Stimulated activated naive B cell treated with anti-CD40 and anti-IgM and Interleukin-4, amounts not matched to agents 10 μg/mL and 1 μg/mL and 100 μg/mL, for 72 hours (primary cell): Measurements from ENCODE around the gene ZNF512.
A peak's percentile ranks its signal among the peaks of the same experiment; 100 is the strongest.
"Not testable (repeated sequence)": the region's sequence is repeated elsewhere in the genome, so short reads cannot be mapped to it uniquely, and the experiment has no call there.

Experiments
- ATAC-seq, 2 donors: fragments of 150-1000 bp; cut with Tn5 transposase; replicated peaks; 2 replicates each; pipeline ENCODE4 v1.10.0; 2021; ENCODE audit warnings: moderate library complexity in 1 of 2
- DNase-seq: peaks from one replicate; pipeline ENCODE4 v3.0.0; 2021
- H3K27ac Mint-ChIP-seq: one replicate; pipeline ENCODE4 v1.8.0; 2022; ENCODE audit warnings: mild to moderate bottlenecking, mixed read lengths
- H3K27me3 Mint-ChIP-seq, 2 donors: one replicate each; pipeline ENCODE4 v1.8.0; 2022; ENCODE audit warnings: mixed read lengths in 2 of 2
- H3K36me3 Mint-ChIP-seq, 2 donors: one replicate each; pipeline ENCODE4 v1.8.0; 2022; ENCODE audit warnings: mixed read lengths in 2 of 2, mild to moderate bottlenecking in 1 of 2
- H3K4me1 Mint-ChIP-seq, 2 donors: one replicate each; pipeline ENCODE4 v1.8.0; 2022; ENCODE audit warnings: mixed read lengths in 2 of 2, mild to moderate bottlenecking in 1 of 2
- H3K4me3 Mint-ChIP-seq, 2 donors: one replicate each; pipeline ENCODE4 v1.8.0; 2022; ENCODE audit warnings: mild to moderate bottlenecking in 2 of 2, mixed read lengths in 2 of 2, moderate library complexity in 1 of 2
- H3K9me3 Mint-ChIP-seq, 2 donors: one replicate each; pipeline ENCODE4 v1.8.0; 2022; ENCODE audit warnings: mixed read lengths in 2 of 2, mild to moderate bottlenecking in 1 of 2

The ZNF512 gene

DNA sequence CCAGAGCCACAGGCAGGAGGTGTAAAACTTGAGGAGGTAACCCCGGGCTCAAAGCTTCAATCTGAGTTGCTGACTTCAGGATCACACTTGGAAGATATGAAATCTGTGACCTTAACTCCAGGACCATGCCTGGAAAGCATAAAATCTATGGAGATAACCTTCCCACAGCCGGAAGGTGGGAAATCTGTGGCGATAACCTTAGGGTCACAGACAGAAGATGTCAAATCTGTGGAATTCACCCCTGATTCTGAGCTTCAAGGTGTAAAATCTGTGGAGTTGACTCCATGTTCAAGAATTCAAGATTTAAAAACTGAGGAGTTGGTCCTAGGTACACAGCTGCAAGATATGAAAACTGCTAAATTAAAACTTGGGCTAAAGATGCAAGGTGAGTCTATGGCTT is 11.6 kb upstream of the ZNF512 start:
- H3K36me3 Mint-ChIP-seq, result peaks cover 0 to 3% of the 10 kb centered on the region in 2 donors
- H3K9me3 Mint-ChIP-seq, result peaks cover 0 to 8% of the 10 kb centered on the region in 2 donors
- no peak overlapping the region for H3K27ac Mint-ChIP-seq
- no peak for DNase-seq
- H3K4me3 Mint-ChIP-seq, result no peak overlapping the region
- peaks cover 31 to 60% of the 10 kb centered on the region in 2 donors for H3K27me3 Mint-ChIP-seq
- H3K4me1 Mint-ChIP-seq, result no peaks in the 10 kb centered on the region
- no peak for ATAC-seq

DNA sequence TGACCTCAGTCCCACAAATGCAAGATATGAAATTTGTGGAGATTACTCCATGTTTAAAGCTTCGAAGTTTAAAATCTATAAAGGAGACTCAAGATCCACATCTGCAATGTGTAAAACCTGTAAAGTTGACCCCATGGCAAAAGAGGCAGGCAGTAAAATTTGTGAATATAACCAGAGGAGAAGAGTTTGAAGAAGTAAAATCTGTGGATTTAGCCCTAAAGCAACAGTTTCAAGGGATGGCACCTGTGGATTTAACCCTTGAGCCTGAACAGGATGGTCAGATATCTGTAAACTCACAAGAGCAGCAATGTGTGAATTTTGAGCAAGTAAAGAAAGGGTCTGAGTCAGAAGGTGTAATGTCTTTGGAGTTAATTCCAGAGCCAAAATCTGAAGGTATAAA is 11.2 kb upstream of the ZNF512 start:
- no peak for DNase-seq
- H3K4me1 Mint-ChIP-seq, result no peaks in the 10 kb centered on the region
- no peak overlapping the region for H3K27ac Mint-ChIP-seq
- peaks cover 29 to 55% of the 10 kb centered on the region in 2 donors for H3K27me3 Mint-ChIP-seq
- H3K9me3 Mint-ChIP-seq, result peaks cover 0 to 8% of the 10 kb centered on the region in 2 donors
- peaks cover 0 to 3% of the 10 kb centered on the region in 2 donors for H3K36me3 Mint-ChIP-seq
- no peak overlapping the region for H3K4me3 Mint-ChIP-seq
- no peak for ATAC-seq

DNA sequence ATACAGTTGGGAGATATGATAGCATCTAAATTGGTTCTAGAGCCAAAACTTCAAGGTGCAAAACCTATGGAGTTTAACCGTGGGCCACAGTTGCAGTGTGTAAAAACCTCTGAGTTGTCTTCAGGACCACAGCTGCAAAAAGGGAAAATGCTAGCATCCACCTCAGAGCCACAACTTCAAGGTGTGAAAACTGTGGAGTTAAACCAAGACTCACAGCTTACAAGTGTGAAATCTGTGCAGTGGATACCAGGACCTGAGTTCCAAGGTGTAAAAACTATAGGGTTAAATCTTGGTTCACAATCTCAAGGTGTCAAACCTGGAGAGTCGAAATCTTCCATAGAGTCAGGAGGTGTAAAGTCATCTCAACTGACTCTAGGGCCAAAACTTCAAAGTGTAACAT is 10.4 kb upstream of the ZNF512 start:
- ATAC-seq (no peak), DNase-seq (no peak)
- H3K9me3 Mint-ChIP-seq, result peaks cover 0 to 8% of the 10 kb centered on the region in 2 donors

DNA sequence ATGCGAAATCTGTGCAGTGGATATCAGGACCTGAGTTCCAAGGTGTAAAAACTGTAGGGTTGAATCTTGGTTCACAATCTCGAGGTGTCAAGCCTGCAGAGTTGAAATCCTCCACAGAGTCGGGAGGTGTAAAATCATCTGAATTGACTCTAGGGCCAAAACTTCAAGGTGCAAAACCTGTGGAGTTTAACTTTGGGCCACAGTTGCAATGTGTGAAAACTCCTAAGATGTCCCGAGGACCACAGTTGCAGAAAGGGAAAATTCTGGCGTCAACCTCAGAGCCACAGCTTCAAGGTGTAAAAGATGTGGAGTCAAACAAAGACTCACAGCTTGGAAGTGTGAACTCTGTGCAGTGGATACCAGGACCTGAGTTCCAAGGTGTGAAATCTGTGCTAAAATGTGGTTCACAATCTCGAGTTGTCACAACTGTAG is 9.8 kb upstream of the ZNF512 start:
- H3K36me3 Mint-ChIP-seq, result peaks cover 3 to 7% of the 10 kb centered on the region in 2 donors
- no peak for DNase-seq
- no peak overlapping the region for H3K4me3 Mint-ChIP-seq
- H3K27ac Mint-ChIP-seq, result no peak overlapping the region
- peaks cover 18 to 42% of the 10 kb centered on the region in 2 donors for H3K27me3 Mint-ChIP-seq
- H3K4me1 Mint-ChIP-seq, result no peaks in the 10 kb centered on the region
- no peak for ATAC-seq
- peaks cover 2 to 8% of the 10 kb centered on the region in 2 donors for H3K9me3 Mint-ChIP-seq

More for the DNA sequence above, 10.4 kb upstream of the ZNF512 start:
- Mint-ChIP-seq H3K4me1 (no peaks in the 10 kb centered on the region), H3K4me3 (no peak overlapping the region), H3K36me3 (peaks cover 0 to 5% of the 10 kb centered on the region in 2 donors), H3K27me3 (peaks cover 22 to 47% of the 10 kb centered on the region in 2 donors), H3K27ac (no peak overlapping the region)

DNA sequence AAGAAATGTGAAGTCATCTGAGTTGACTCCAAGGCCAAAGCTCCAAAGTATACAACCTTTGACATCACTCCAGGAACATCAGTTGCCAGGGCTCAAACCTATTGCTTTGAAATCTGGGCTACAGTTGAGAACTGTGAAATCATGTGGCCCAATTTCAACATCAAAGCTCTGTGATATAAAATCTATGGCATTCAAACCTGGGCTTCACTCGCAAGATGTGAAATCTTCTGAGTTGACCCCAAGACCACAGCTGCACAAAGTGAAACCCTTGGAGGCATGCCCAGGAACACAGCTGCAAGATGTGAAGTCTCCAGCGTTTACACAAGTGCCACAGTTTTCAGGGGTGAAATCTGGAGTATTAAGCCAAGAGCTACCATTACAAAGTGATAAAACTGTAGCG is 9.4 kb upstream of the ZNF512 start:
- Mint-ChIP-seq H3K4me1 (no peaks in the 10 kb centered on the region), H3K4me3 (no peak overlapping the region), H3K36me3 (peaks cover 3 to 6% of the 10 kb centered on the region in 2 donors), H3K9me3 (peaks cover 2 to 8% of the 10 kb centered on the region in 2 donors), H3K27me3 (peaks cover 13 to 37% of the 10 kb centered on the region in 2 donors), H3K27ac (no peak overlapping the region)
- ATAC-seq, result no peak
- no peak for DNase-seq

DNA sequence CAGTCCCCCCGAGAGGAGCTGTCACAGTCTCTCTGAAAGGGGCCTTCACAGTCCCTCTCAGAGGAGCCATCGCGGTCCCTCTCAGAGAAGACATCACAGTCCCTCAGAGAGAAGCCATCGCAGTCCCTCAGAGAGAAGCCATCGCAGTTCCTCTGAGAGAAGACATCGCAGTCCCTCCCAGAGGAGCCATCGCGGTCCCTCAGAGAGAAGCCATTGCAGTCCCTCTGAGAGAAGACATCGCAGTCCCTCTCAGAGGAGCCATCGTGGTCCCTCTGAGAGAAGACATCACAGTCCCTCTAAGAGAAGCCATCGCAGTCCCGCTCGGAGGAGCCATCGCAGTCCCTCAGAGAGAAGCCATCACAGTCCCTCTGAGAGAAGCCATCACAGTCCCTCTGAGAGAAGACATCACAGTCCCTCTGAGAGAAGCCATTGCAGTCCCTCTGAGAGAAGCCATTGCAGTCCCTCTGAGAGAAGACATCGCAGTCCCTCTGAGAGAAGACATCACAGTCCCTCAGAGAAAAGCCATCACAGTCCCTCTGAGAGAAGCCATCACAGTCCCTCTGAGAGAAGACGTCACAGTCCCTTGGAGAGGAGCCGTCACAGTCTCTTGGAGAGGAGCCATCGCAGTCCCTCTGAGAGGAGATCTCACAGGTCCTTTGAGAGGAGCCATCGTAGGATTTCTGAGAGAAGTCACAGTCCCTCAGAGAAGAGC is 1.3 kb upstream of the ZNF512 start:
- Mint-ChIP-seq H3K9me3 (peaks cover 3 to 4% of the 10 kb centered on the region in 2 donors), H3K4me3 (peak overlapping the region; percentile 36 to 38), H3K27ac (peak overlapping the region; percentile 56), H3K36me3 (peaks cover 10 to 43% of the 10 kb centered on the region in 2 donors), H3K27me3 (no peaks in the 10 kb centered on the region), H3K4me1 (peaks cover 22 to 35% of the 10 kb centered on the region in 2 donors)
- ATAC-seq (no peak), DNase-seq (no peak)

DNA sequence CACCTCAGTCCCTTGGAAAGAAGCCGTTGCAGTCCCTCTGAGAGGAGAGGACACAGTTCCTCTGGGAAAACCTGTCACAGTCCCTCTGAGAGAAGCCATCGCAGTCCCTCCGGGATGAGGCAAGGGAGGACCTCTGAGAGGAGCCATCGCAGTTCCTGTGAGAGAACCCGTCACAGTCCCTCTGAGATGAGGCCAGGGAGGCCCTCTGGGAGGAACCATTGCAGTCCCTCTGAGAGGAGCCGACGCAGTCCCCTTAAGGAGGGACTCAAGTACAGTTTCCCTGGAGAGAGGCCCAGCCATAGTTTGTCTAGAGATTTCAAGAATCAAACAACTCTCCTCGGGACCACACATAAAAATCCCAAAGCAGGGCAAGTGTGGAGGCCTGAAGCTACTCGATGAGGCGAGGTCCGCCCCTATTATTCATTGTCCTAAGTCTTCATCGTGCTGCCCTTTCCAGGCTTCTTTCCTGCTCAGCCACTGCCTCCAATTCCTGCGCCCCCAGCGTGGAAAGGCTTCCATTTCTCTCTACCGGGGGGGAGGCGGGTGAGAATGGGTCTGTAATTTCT is 630 bp upstream of the ZNF512 start:
- peaks cover 27 to 41% of the 10 kb centered on the region in 2 donors for H3K4me1 Mint-ChIP-seq
- peak overlapping the region; percentile 96 for H3K27ac Mint-ChIP-seq
- no peak for ATAC-seq

DNA sequence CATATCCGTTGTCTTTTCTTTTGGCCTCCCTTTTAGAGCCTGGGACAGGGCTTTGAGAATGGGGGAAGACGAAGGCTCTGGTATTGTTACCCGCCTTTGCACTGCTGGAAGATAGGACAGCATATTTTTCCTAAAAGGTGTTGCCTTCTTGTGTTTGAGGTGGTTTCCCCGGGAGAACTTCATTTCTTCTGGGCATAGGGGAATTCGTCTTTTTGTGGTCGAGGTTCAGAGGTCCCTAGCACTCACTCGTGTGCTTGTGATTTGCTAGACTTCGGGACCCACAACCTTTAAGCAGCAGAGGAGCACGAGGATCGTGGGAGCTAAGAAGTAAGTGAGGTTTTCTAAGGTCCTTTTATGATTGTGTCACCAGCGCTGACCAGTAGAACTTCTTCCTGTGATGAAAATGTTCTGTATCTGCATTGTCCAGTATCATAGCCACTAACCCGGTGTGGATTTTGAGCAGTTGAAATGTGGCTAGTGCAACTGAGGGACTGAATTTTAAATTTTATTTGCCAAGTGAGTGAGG is 611 bp downstream of the ZNF512 start:
- Mint-ChIP-seq H3K36me3 (peaks cover 15 to 50% of the 10 kb centered on the region in 2 donors), H3K27ac (peak overlapping the region; percentile 96), H3K4me1 (peaks cover 29 to 49% of the 10 kb centered on the region in 2 donors), H3K27me3 (no peaks in the 10 kb centered on the region), H3K4me3 (peak overlapping the region; percentile 87 to 94), H3K9me3 (peaks cover 2 to 3% of the 10 kb centered on the region in 2 donors)
- peak; percentile 3 to 10 for ATAC-seq
- DNase-seq, result no peak

More for the DNA sequence above, 630 bp upstream of the ZNF512 start:
- H3K4me3 Mint-ChIP-seq, result peak overlapping the region; percentile 87 to 94
- H3K36me3 Mint-ChIP-seq, result peaks cover 15 to 48% of the 10 kb centered on the region in 2 donors
- peaks cover 3 to 4% of the 10 kb centered on the region in 2 donors for H3K9me3 Mint-ChIP-seq
- no peaks in the 10 kb centered on the region for H3K27me3 Mint-ChIP-seq
- no peak for DNase-seq

DNA sequence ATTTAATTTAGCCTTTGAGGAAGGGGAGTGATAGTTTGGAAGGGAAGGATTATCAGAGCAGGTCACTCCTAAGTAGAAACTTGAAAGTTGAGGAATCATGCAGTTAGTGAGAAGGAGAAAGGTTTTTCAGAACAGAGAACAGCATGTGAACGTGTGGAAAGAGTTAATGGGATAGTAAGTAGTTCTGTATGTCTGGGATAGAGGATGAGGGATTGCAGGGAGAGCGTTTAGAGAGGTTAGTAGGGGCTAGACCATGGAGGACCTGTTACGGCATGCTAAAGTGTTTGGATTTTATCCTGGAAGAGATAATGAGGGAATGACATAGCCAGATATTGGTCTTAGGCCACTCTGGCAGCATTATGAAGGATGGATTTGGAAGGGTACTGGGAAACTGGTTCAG is 1.8 kb downstream of the ZNF512 start:
- H3K9me3 Mint-ChIP-seq, result peaks cover 2 to 3% of the 10 kb centered on the region in 2 donors
- no peaks in the 10 kb centered on the region for H3K27me3 Mint-ChIP-seq
- H3K36me3 Mint-ChIP-seq, result peaks cover 18 to 54% of the 10 kb centered on the region in 2 donors
- H3K27ac Mint-ChIP-seq, result no peak overlapping the region
- no peak for DNase-seq
- peaks cover 29 to 49% of the 10 kb centered on the region in 2 donors for H3K4me1 Mint-ChIP-seq
- H3K4me3 Mint-ChIP-seq, result peak overlapping the region; percentile 22 to 87
- ATAC-seq, result no peak

DNA sequence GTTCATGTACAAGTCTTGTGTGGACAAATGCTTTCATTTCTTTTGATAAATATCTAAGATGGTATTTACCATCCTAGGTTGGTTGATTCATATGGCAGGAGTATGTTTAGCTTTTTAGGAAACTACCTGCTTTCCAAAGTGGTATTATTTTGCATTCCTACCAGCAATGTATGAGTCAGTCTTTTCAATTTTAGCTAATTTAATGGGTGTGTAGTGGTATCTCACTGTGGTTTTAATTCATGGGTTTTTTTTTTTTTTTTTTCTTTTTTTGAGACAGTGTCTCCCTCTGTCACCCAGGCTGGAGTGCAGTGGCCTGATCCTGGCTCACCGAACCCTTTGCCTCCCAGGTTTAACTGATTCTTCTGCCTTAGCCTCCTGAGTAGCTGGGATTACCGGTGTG is 4.2 kb downstream of the ZNF512 start:
- ATAC-seq (no peak), DNase-seq (no peak)
- H3K27me3 Mint-ChIP-seq, result no peaks in the 10 kb centered on the region
- no peak overlapping the region for H3K4me3 Mint-ChIP-seq
- H3K4me1 Mint-ChIP-seq, result peaks cover 28 to 49% of the 10 kb centered on the region in 2 donors
- H3K9me3 Mint-ChIP-seq, result peaks cover 10 to 13% of the 10 kb centered on the region in 2 donors
- peaks cover 32 to 67% of the 10 kb centered on the region in 2 donors for H3K36me3 Mint-ChIP-seq
- H3K27ac Mint-ChIP-seq, result peak overlapping the region; percentile 14

DNA sequence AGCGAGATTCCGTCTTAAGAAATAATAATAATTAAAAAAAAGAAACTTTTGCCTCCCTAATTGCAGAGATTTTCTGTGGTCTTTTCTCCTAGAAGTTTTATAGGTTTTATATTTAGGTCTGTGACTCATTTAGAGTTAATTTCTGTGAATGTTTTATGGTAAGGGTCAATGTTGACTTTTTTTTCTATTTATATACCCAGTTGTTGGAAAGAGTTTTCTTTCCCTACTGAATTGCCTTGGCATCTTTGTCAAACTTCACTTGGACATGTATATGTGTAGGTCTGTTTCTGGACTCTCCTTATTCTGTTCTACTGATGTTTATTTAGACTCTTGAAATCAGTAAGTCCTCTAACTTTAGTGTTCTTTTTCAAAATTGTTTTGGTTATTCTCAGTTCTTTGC is 5.5 kb downstream of the ZNF512 start:
- H3K27ac Mint-ChIP-seq, result no peak overlapping the region
- H3K27me3 Mint-ChIP-seq, result no peaks in the 10 kb centered on the region
- H3K36me3 Mint-ChIP-seq, result peaks cover 39 to 68% of the 10 kb centered on the region in 2 donors
- H3K9me3 Mint-ChIP-seq, result peaks cover 10 to 12% of the 10 kb centered on the region in 2 donors
- no peak overlapping the region for H3K4me3 Mint-ChIP-seq
- ATAC-seq (no peak), DNase-seq (no peak)
- peaks cover 25 to 45% of the 10 kb centered on the region in 2 donors for H3K4me1 Mint-ChIP-seq

DNA sequence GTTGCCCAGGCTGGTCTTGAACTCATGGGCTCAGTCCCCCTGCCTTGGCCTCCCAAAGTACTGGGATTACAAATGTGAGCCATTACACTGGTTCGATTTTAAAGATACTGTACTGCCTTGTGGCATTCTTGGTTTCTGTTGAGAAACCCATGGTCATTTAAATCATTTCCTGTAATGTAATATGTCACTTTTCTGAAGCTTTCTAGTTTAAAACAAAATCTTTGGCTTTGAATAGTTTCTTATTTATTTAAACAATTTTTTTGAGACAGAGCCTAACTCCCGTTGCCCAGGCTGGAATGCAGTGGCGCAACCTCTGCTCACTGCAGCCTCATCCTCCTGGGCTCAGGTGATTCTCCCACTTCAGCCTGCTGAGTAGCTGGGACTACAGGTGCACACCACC is 8.9 kb downstream of the ZNF512 start:
- no peak overlapping the region for H3K4me3 Mint-ChIP-seq
- no peaks in the 10 kb centered on the region for H3K27me3 Mint-ChIP-seq
- H3K27ac Mint-ChIP-seq, result no peak overlapping the region
- ATAC-seq (no peak), DNase-seq (no peak)
- peaks cover 18 to 25% of the 10 kb centered on the region in 2 donors for H3K4me1 Mint-ChIP-seq
- H3K9me3 Mint-ChIP-seq, result peaks cover 10 to 24% of the 10 kb centered on the region in 2 donors
- H3K36me3 Mint-ChIP-seq, result peaks cover 56 to 72% of the 10 kb centered on the region in 2 donors

DNA sequence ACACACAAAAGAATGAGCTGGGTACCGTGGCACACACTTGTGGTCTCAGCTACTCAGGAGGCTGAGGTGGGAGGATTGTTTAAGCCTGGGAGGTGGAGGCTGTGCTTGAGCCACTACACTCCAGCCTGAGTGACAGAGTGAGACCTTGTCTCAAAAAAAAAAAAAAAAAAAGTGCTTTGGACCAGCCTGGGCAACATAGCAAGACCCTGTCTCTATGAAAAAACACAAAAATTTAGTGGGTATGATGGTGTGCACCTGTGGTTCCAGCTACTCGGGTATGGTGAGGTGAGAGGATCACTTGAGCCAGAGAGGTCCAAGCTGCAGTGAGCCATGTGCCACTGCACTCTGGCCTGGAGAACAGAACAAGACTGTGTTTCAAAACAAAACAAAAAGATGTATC is 10.4 kb downstream of the ZNF512 start:
- no peak for ATAC-seq
- peaks cover 49 to 67% of the 10 kb centered on the region in 2 donors for H3K36me3 Mint-ChIP-seq

DNA sequence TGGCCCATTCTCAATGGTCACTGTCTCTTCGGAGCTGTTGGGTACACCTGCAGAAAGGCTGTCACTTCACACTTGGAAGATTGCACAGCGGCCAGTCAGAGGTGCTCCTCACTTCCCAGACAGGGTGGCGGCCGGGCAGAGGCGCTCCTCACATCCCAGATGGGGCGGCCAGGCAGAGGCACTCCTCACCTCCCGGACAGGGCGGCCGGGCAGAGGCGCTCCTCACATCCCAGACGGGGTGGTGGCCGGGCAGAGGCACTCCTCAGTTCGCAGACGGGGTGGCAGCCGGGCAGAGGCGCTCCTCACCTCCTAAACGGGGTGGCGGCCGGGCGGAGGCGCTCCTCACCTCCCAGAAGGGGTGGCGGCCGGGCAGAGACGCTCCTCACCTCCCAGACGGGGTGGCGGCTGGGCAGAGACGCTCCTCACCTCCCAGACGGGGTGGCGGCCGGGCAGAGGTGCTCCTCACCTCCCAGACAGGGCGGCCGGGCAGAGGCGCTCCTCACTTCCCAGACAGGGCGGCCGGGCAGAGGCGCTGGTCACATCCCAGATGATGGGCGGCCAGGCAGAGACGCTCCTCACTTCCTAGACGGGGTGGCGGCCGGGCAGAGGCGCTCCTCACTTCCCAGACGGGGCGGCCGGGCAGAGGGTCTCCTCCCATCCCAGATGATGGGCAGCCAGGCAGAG is 11.3 kb downstream of the ZNF512 start:
- not testable (repeated sequence) for H3K4me3 Mint-ChIP-seq, DNase-seq, H3K27me3 Mint-ChIP-seq, H3K27ac Mint-ChIP-seq, ATAC-seq
- Mint-ChIP-seq H3K36me3 (peaks cover 49 to 73% of the 10 kb centered on the region in 2 donors), H3K4me1 (peaks cover 18 to 24% of the 10 kb centered on the region in 2 donors), H3K9me3 (peaks cover 10 to 24% of the 10 kb centered on the region in 2 donors)

More for the DNA sequence above, 10.4 kb downstream of the ZNF512 start:
- no peak overlapping the region for H3K4me3 Mint-ChIP-seq
- H3K9me3 Mint-ChIP-seq, result peaks cover 10 to 24% of the 10 kb centered on the region in 2 donors
- no peak for DNase-seq
- no peak overlapping the region for H3K27ac Mint-ChIP-seq
- no peaks in the 10 kb centered on the region for H3K27me3 Mint-ChIP-seq
- peaks cover 17 to 24% of the 10 kb centered on the region in 2 donors for H3K4me1 Mint-ChIP-seq
